ENCODE measurements around the gene ALDH3B1.
A peak's percentile ranks its signal among the peaks of the same experiment; 100 is the strongest.

The ALDH3B1 gene

DNA sequence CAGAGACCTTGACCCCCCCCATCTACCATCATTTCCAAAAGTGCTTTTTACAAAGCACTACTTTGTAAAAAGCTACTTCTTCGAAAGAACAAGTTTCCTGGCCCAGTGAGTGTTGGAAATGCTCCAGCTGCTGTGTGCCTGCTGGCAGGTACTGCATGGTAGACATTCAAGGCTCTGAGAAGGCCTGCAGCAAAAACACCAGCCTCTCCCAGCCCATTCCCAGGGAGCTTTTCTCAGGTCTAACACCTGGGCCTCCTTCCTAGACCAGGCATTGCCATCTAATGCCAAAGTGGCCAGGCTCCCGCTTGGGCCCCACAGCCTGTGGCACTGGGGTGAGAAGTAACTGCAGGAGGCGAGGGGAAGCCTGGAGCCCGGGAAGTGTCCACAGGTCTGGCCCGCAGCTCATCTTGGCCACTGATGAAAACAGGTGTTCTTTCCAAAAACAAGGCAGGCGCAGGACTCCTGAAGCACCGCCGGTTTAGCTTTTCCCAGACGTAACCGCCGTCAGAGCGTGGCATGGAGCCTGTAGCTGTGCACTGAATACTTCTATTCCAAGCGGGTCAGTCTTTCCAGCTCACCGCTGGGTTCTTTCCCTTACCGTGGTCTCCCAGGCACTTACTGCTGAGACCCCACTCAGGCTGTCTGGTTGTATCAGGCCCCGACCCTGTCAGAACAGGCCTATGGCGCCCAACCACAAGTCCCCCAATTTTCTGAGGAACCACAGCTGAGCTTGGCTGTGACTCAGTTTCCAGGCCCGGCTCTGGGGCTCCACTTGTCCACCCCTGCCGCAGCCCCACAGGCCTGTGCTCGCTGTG, 27.5 kb downstream of the ALDH3B1 start:
- H3K4me3 ChIP-seq (ENCODE audit: low read depth in 1 of 5, low read length in 5 of 5) = peak overlapping the region in 2 of 5 donors; percentile 19 to 85
- peak overlapping the region in 4 of 5 donors; percentile 24 to 92 (median 72) for H3K9ac ChIP-seq (ENCODE audit: low read length in 5 of 5)
- H3K4me1 ChIP-seq (ENCODE audit: control insufficient read depth in 5 of 5, insufficient read depth in 5 of 5, low read length in 5 of 5) = peaks cover 3 to 72% (median 63%) of the 10 kb centered on the region in 5 donors
- no peaks in the 10 kb centered on the region for H3K27me3 ChIP-seq (ENCODE audit: control insufficient read depth in 5 of 5, insufficient read depth in 4 of 5, low read length in 5 of 5)
- peak overlapping the region; percentile 83 for H3K27ac ChIP-seq (ENCODE audit: low read depth, low read length)
- no peaks in the 10 kb centered on the region for H3K9me3 ChIP-seq (ENCODE audit: control insufficient read depth in 5 of 5, low read length in 5 of 5)
- peaks cover 0 to 37% (median 17%) of the 10 kb centered on the region in 5 donors for H3K36me3 ChIP-seq (ENCODE audit: control insufficient read depth in 5 of 5, insufficient read depth in 5 of 5, low read length in 5 of 5)

- Histone ChIP-seq H3K27me3 (ENCODE audit: control insufficient read depth in 5 of 5, insufficient read depth in 4 of 5, low read length in 5 of 5) (no peaks in the 10 kb centered on the region), H3K9ac (ENCODE audit: low read length in 5 of 5) (peak overlapping the region; percentile 63 to 92 (median 80)), H3K4me1 (ENCODE audit: control insufficient read depth in 5 of 5, insufficient read depth in 5 of 5, low read length in 5 of 5) (peaks cover 3 to 70% (median 62%) of the 10 kb centered on the region in 5 donors), H3K36me3 (ENCODE audit: control insufficient read depth in 5 of 5, insufficient read depth in 5 of 5, low read length in 5 of 5) (peaks cover 0 to 38% (median 15%) of the 10 kb centered on the region in 5 donors), H3K4me3 (ENCODE audit: low read depth in 1 of 5, low read length in 5 of 5) (peak overlapping the region in 4 of 5 donors; percentile 72 to 85 (median 79)), H3K27ac (ENCODE audit: low read depth, low read length) (peak overlapping the region; percentile 83), H3K9me3 (ENCODE audit: control insufficient read depth in 5 of 5, low read length in 5 of 5) (no peaks in the 10 kb centered on the region)
Observed at GRCh38 chr11:68038226-68038717, 28.1 kb downstream of the ALDH3B1 start.

- Histone ChIP-seq H3K27ac (ENCODE audit: low read depth, low read length) (peak within 1 kb of the TSS; percentile 83), H3K4me3 (ENCODE audit: low read depth in 1 of 5, low read length in 5 of 5) (peak within 1 kb of the TSS; percentile 72 to 85 (median 82)), H3K27me3 (ENCODE audit: control insufficient read depth in 5 of 5, insufficient read depth in 4 of 5, low read length in 5 of 5) (no peaks in the 10 kb centered on the region), H3K4me1 (ENCODE audit: control insufficient read depth in 5 of 5, insufficient read depth in 5 of 5, low read length in 5 of 5) (peaks cover 0 to 68% (median 59%) of the 10 kb centered on the region in 5 donors), H3K36me3 (ENCODE audit: control insufficient read depth in 5 of 5, insufficient read depth in 5 of 5, low read length in 5 of 5) (peaks cover 0 to 39% (median 16%) of the 10 kb centered on the region in 5 donors), H3K9me3 (ENCODE audit: control insufficient read depth in 5 of 5, low read length in 5 of 5) (no peaks in the 10 kb centered on the region), H3K9ac (ENCODE audit: low read length in 5 of 5) (peak within 1 kb of the TSS; percentile 76 to 92 (median 80))
Observed at GRCh38 chr11:68038718-68039525, 28.8 kb downstream of the ALDH3B1 start, which contains the start of gene TCIRG1. Gene TCIRG1, plus strand, starts transcription at chr11:68039025. Its CDS starts 2,247 bp downstream, at chr11:68041272.

GRCh38 chr11:68039526-68040086, 29.5 kb downstream of the ALDH3B1 start:
- Histone ChIP-seq H3K4me1 (ENCODE audit: control insufficient read depth in 5 of 5, insufficient read depth in 5 of 5, low read length in 5 of 5) (peaks cover 0 to 64% (median 58%) of the 10 kb centered on the region in 5 donors), H3K27me3 (ENCODE audit: control insufficient read depth in 5 of 5, insufficient read depth in 4 of 5, low read length in 5 of 5) (no peaks in the 10 kb centered on the region), H3K4me3 (ENCODE audit: low read depth in 1 of 5, low read length in 5 of 5) (peak overlapping the region; percentile 72 to 85 (median 82)), H3K9me3 (ENCODE audit: control insufficient read depth in 5 of 5, low read length in 5 of 5) (no peaks in the 10 kb centered on the region), H3K36me3 (ENCODE audit: control insufficient read depth in 5 of 5, insufficient read depth in 5 of 5, low read length in 5 of 5) (peaks cover 0 to 43% (median 20%) of the 10 kb centered on the region in 5 donors), H3K27ac (ENCODE audit: low read depth, low read length) (peak overlapping the region; percentile 83), H3K9ac (ENCODE audit: low read length in 5 of 5) (peak overlapping the region; percentile 56 to 92 (median 78))

DNA sequence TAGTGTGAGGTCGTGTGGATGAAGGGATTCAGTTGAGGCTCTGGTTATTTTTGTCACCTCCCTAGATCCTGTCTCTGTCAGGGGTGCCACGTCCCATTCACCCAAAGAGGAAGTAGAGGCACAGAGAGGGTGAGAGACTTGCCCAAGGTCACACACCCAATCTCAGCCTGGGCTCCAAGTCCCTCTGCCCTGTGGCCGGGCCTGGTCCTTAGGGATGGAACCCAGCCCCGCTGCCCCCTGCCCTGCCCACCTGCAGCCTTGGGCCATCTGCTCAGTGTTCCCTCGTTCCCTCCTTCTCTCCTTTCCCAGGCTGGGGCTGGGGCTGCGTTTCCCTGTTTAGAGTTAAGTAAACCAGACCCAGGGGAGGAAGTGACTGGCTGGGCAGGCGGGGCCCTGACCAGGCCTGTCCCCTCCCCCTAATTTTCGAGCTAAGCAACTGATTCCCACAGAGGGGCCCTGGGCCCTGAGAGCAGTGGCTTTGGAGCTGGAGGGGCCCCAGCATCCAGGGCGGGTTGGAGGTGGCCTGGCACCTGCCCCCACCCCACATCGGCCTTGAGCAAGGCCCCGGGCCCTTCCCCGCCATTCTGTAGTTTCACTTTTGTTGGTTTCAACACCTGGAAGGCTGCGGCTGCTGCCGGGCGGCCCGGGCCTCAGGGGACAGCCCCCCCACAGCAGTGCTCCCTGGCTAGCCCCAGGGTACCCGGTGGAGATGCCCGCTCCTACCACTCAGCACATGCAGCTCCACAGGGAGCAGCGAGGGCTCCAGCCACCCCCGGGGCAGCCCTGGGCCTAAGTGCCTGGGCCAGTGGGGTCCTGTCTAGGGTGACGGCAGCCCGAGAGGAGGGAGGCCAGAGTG, 30.2 kb downstream of the ALDH3B1 start:
- Histone ChIP-seq H3K9me3 (ENCODE audit: control insufficient read depth in 5 of 5, low read length in 5 of 5) (no peaks in the 10 kb centered on the region), H3K9ac (ENCODE audit: low read length in 5 of 5) (peak overlapping the region; percentile 56 to 80 (median 76)), H3K36me3 (ENCODE audit: control insufficient read depth in 5 of 5, insufficient read depth in 5 of 5, low read length in 5 of 5) (peaks cover 0 to 45% (median 27%) of the 10 kb centered on the region in 5 donors), H3K27ac (ENCODE audit: low read depth, low read length) (peak overlapping the region; percentile 83), H3K4me1 (ENCODE audit: control insufficient read depth in 5 of 5, insufficient read depth in 5 of 5, low read length in 5 of 5) (peaks cover 0 to 64% (median 58%) of the 10 kb centered on the region in 5 donors), H3K4me3 (ENCODE audit: low read depth in 1 of 5, low read length in 5 of 5) (peak overlapping the region; percentile 26 to 85 (median 76)), H3K27me3 (ENCODE audit: control insufficient read depth in 5 of 5, insufficient read depth in 4 of 5, low read length in 5 of 5) (no peaks in the 10 kb centered on the region)

DNA sequence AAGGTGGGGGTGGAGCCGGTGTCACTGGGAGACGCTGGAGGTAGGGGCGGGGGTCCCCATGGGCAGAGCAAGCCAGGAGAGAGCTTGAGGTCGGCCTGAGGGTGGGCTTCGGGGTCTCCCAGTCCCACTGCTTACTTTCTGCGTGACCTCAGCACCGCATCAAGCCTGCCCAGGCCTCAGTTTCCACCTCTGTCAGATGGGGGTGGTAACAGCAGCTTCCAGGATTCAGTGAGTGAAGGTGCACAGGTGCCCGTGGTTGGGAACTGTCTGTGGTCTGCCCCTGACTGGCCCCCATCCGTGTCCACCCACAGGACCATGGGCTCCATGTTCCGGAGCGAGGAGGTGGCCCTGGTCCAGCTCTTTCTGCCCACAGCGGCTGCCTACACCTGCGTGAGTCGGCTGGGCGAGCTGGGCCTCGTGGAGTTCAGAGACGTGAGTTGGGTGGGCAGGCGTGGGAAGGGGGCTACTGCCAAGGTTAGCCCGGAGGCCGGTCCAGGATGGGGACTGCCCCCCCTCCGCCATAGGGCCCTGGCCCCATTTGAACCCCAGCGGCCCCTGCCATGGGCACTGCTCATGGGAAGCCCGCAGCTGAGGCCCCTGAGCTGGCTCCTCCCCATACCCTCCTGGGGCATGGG, 30.9 kb downstream of the ALDH3B1 start:
- Histone ChIP-seq H3K27ac (ENCODE audit: low read depth, low read length) (peak overlapping the region; percentile 83), H3K9me3 (ENCODE audit: control insufficient read depth in 5 of 5, low read length in 5 of 5) (no peaks in the 10 kb centered on the region), H3K27me3 (ENCODE audit: control insufficient read depth in 5 of 5, insufficient read depth in 4 of 5, low read length in 5 of 5) (no peaks in the 10 kb centered on the region), H3K4me3 (ENCODE audit: low read depth in 1 of 5, low read length in 5 of 5) (peak overlapping the region in 4 of 5 donors; percentile 26 to 85 (median 79)), H3K4me1 (ENCODE audit: control insufficient read depth in 5 of 5, insufficient read depth in 5 of 5, low read length in 5 of 5) (peaks cover 0 to 62% (median 56%) of the 10 kb centered on the region in 5 donors), H3K9ac (ENCODE audit: low read length in 5 of 5) (peak overlapping the region in 4 of 5 donors; percentile 73 to 80 (median 76)), H3K36me3 (ENCODE audit: control insufficient read depth in 5 of 5, insufficient read depth in 5 of 5, low read length in 5 of 5) (peaks cover 0 to 46% (median 32%) of the 10 kb centered on the region in 5 donors)

DNA sequence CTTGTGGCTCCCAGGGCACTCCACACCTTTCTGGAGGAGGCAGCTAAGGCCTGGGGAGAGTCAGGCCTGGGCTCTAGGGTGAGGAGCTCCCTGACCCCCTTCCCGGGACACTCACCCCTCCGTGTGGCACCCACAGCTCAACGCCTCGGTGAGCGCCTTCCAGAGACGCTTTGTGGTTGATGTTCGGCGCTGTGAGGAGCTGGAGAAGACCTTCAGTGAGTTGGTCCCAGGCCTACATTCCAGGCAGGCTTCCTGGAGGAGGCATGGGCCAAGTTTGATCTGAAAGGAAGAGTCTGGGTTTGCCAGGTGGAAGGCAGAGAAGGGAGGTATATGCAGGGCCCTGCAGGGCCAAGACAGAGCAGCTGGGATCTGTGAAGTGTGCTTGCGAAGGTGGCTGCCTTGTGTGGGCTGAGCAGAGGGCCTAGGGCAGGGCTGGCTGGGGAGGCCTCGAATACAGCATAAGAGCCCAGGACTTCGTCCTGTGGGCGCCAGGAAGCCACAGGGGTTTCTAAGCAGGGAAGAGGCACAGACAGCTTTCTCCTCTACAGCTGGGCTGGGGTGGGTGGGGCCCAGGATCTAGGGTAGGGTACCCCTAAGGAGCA, 31.6 kb downstream of the ALDH3B1 start:
- H3K27ac ChIP-seq (ENCODE audit: low read depth, low read length) = peak overlapping the region; percentile 83
- H3K4me1 ChIP-seq (ENCODE audit: control insufficient read depth in 5 of 5, insufficient read depth in 5 of 5, low read length in 5 of 5) = peaks cover 0 to 56% (median 49%) of the 10 kb centered on the region in 5 donors
- H3K4me3 ChIP-seq (ENCODE audit: low read depth in 1 of 5, low read length in 5 of 5) = no peak overlapping the region
- no peaks in the 10 kb centered on the region for H3K27me3 ChIP-seq (ENCODE audit: control insufficient read depth in 5 of 5, insufficient read depth in 4 of 5, low read length in 5 of 5)
- H3K9ac ChIP-seq (ENCODE audit: low read length in 5 of 5) = no peak overlapping the region
- H3K9me3 ChIP-seq (ENCODE audit: control insufficient read depth in 5 of 5, low read length in 5 of 5) = no peaks in the 10 kb centered on the region
- H3K36me3 ChIP-seq (ENCODE audit: control insufficient read depth in 5 of 5, insufficient read depth in 5 of 5, low read length in 5 of 5) = peaks cover 0 to 46% (median 37%) of the 10 kb centered on the region in 5 donors

- H3K9ac ChIP-seq (ENCODE audit: low read length in 5 of 5) = peak overlapping the region in 1 of 5 donors; percentile 14
- peaks cover 0 to 49% (median 42%) of the 10 kb centered on the region in 5 donors for H3K4me1 ChIP-seq (ENCODE audit: control insufficient read depth in 5 of 5, insufficient read depth in 5 of 5, low read length in 5 of 5)
- peak overlapping the region; percentile 41 for H3K27ac ChIP-seq (ENCODE audit: low read depth, low read length)
Observed at GRCh38 chr11:68042219-68043028, 32.3 kb downstream of the ALDH3B1 start.

More at GRCh38 chr11:68042219-68043028, 32.3 kb downstream of the ALDH3B1 start:
- H3K36me3 ChIP-seq (ENCODE audit: control insufficient read depth in 5 of 5, insufficient read depth in 5 of 5, low read length in 5 of 5) = peaks cover 0 to 48% (median 38%) of the 10 kb centered on the region in 5 donors
- H3K9me3 ChIP-seq (ENCODE audit: control insufficient read depth in 5 of 5, low read length in 5 of 5) = no peaks in the 10 kb centered on the region
- H3K4me3 ChIP-seq (ENCODE audit: low read depth in 1 of 5, low read length in 5 of 5) = no peak overlapping the region
- no peaks in the 10 kb centered on the region for H3K27me3 ChIP-seq (ENCODE audit: control insufficient read depth in 5 of 5, insufficient read depth in 4 of 5, low read length in 5 of 5)

Measured in subcutaneous abdominal adipose tissue (tissue), 5 donors.